ENCODE results near the gene CCDC93.

DNA sequence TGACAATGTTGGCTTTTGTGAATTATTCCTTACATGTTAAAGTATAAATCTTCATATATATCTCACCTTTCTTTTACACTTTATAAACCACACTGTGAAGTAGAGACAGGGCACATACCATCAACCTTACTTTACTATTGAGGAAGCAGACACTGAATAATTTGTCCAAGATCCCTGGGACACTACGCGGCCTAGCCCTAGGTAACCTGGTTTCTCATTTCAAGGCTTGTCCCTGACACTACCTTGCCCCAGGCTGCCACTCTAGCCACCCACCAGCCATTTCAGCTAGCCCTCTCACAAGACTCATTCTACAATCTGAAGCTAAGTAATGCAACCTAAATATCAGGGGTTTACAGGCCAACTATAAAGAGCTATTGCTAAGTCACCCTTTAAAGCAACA is 26.7 kb downstream of the CCDC93 start:
- TF ChIP-seq, protein P1, sequence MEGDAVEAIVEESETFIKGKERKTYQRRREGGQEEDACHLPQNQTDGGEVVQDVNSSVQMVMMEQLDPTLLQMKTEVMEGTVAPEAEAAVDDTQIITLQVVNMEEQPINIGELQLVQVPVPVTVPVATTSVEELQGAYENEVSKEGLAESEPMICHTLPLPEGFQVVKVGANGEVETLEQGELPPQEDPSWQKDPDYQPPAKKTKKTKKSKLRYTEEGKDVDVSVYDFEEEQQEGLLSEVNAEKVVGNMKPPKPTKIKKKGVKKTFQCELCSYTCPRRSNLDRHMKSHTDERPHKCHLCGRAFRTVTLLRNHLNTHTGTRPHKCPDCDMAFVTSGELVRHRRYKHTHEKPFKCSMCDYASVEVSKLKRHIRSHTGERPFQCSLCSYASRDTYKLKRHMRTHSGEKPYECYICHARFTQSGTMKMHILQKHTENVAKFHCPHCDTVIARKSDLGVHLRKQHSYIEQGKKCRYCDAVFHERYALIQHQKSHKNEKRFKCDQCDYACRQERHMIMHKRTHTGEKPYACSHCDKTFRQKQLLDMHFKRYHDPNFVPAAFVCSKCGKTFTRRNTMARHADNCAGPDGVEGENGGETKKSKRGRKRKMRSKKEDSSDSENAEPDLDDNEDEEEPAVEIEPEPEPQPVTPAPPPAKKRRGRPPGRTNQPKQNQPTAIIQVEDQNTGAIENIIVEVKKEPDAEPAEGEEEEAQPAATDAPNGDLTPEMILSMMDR (IDR thresholded peaks at IDR 0.05), result no peak
- TF ChIP-seq EP300 (IDR thresholded peaks at IDR 0.05), result no peak
- no peak for TF ChIP-seq POLR2A (IDR thresholded peaks at IDR 0.05)

All from ovary (tissue), 3 donors.